ENCODE data around the gene PTPRT. TPM values are rescaled to one million over a fixed set of nuclear protein-coding genes. Genes with fewer than 3 reads are reported as not detected.
A peak's percentile ranks its signal among the peaks of the same experiment; 100 is the strongest.

PTPRT gene
- polyA plus RNA-seq, 4 donors = 0.30 to 1.0 (median 0.68) TPM

DNA sequence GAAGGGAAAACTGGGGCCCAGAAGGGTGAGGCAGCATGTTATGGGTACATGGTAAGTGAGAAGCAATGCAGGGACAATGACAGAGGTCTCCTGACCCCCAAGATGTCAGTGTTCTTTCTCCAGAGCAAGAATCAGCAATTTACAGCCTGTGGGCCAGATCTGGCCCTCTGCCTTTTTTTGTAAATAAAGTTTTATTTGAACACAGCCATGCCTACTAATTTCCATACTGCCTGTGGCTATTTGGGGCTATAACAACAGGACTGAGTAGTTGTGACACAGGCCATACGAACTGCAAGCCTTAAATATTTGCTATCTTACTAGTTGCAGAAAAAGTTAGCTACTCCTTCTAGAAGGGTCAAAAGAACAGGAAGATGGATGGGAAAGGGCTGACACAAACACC is 52.5 kb downstream of the PTPRT start:
- DNase-seq (ENCODE audit: low read depth in 4 of 4, low spot score in 3 of 4) = no peak

DNA sequence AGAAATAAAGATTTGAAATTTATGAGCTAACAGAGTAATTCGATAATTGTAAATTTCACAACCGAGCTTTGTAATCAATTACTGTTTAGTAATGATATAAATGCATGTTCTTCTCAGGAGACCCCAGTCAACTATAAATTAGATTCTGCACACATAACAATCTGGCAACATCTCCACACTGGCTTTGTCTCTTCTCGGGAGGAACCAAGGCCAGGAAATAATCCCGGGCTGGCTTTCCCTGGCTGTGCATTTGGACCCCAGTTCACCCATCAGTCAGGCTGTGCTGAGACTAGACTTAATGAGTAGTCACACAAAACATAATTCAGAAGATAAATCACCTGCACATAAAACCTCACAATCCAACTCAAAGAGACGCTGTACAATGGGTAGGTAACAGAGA is 65.5 kb downstream of the PTPRT start:
- DNase-seq (ENCODE audit: low read depth in 4 of 4, low spot score in 3 of 4) = no peak

DNA sequence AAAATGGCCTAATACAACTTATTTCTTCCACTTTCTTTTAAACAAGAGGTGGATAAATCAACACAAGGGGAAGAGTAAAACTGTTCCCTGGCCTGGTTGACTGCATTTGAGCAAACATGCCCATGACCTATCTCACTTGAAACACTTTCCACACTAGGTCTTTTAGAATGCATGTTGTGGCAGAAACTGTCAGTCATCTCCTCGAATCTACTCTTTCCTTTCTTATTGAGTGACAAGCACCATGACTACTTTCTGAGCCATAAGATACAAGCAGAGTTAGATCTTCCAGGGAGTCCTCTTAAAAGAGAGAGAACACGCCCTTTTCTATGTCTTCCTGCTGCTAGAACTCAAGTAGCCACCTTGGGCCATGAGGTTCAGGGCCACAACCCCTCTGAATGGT is 66.5 kb downstream of the PTPRT start:
- DNase-seq (ENCODE audit: low read depth in 4 of 4, low spot score in 3 of 4) = no peak

DNA sequence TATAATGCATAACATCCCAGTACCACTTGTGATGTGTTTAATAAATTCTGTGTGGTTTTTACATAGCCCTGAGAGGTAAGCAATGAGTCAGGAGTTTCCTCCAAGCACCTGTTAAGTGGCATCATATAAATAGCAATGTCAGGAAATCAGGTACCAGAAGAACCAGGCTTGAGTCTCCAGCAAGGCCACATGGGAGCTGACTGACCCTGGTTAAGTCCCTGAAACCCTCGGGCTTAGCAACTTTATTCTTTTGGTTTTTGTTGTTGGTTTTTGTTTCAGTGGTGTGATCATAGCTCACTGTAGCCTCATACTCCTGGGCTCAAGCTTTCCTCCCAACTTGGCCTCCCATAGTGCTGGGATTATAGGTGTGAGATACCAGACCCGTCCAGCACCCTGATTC is 70.0 kb downstream of the PTPRT start:
- DNase-seq (ENCODE audit: low read depth in 4 of 4, low spot score in 3 of 4) = no peak

DNA sequence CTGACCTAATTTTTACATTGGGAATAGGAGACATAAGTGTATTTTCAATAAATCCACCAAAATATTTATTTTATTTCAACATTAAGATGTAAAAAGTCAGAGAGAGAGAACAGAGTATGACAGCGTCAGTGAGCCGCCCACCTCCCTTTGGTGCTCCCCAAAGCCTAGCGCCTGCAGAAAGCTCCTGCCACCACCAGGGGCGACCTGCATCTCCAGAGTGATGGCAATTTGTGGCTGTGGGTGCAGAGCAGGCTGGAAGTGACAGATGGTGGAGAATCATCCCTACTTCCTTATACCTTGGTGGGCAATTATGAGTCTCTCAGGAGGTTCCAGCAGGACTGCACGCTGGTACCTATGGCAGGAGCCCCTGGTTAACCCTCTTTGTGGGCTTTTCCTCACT is 87.3 kb downstream of the PTPRT start:
- DNase-seq (ENCODE audit: low read depth in 4 of 4, low spot score in 3 of 4) = no peak

DNA sequence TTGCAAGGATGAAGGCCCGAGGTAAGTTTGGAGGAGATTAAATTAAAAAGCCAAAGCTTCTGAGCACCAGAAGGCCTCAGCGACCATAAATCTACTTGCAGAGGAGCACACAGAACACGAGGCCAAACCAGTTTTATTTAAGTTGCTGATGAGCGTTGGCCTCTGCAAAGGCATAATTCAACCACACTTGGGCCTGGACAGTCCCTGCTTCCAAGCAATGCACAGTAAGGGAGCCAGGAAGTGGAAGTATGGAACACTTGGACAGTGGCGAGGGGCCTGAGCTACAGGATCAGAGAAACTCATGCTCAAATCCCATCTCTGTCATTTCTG is 92.8 kb downstream of the PTPRT start:
- peak in 2 of 4 donors; percentile 25 to 30 for DNase-seq (ENCODE audit: low read depth in 4 of 4, low spot score in 3 of 4)

DNA sequence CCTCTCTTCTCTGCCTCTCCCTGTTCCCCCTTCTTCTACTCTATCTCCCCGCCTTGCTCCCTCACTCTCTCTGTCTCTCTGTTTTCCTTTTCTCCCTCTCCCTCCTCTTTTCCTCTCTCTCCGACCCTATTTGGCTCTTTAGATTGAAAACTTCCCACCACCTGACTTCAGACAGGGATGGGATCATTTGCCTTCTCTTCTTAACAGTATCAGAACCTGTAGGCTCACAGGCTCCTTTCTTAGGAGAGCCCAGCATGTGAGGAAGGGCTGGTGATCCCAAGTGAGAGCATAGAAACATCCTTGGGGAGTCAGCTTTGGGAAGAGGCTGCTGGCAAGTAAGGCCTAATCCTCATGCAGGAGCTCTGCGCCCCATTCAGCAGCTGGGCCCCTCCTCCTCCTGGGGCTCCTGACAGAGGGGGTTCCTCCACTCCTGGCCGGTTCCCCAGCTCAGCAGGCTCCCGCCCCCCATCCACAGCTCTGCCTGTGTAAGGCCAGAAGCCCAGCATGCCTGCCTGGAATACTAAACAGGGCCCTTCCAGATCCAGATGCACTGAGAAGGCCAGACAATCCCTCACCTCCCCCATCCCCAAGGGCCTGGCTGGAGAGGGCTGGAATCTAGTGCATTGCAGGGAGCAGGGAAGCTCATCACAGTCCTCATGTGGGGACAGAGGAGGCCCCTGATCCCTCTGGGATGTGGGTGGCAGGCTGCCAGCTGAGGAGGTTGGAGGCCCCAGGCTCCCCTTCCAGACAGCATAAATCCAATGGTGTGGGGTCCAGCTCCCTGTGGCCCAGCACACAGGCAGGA is 93.4 kb downstream of the PTPRT start:
- peak in 3 of 4 donors; percentile 35 to 38 (median 36) for DNase-seq (ENCODE audit: low read depth in 4 of 4, low spot score in 3 of 4)

DNA sequence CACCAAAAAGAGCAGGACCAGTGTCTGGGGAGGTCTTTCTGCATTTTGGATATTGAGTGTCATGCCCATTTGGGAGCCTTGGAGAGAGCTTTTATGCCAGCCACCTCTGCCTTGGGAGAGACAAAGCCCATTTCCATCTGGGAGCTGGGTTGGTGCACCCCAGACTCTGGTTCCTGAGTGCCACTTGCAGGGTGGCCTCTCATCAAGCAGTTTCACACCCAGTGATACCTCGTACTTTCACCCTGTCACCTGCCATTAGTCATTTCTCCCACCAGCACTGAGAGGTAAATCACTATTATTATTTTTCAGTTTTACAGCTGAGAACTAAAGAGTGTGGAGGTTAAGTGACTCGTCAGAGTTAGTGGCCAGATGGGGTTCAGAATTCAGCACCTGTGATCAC is 94.7 kb downstream of the PTPRT start:
- no peak for DNase-seq (ENCODE audit: low read depth in 4 of 4, low spot score in 3 of 4)

DNA sequence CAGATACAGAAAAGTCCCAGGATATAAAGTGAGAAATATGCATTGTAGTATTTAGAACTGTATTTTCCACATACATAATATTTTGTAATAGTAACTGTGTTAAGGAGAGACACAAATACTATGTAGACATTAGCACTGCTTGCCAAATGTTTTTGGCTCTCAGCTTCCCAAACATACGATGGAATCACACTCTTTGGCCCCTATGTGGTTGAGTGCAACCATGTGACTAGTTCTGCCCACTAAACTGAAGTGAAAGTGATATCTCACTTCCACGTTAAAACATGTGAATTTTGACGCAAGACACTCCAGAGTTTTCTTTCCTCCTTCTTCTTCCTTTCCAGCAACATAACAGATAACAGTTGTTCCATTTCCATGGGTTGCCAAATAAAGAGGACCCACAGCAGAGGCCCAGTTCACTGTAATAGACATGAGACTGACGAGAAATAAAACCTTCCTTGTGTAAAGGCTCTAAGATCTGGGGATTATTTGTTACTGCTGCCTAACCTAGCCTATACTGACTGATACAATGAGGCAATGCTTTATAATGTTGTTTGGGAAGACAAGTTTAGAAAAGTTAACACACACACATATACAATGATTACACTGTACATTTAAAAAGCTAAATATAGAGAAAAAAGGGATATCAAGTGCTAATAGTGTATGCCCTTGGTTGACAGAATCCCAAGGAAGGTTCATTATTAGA is 97.2 kb downstream of the PTPRT start:
- DNase-seq (ENCODE audit: low read depth in 4 of 4, low spot score in 3 of 4) = no peak

DNA sequence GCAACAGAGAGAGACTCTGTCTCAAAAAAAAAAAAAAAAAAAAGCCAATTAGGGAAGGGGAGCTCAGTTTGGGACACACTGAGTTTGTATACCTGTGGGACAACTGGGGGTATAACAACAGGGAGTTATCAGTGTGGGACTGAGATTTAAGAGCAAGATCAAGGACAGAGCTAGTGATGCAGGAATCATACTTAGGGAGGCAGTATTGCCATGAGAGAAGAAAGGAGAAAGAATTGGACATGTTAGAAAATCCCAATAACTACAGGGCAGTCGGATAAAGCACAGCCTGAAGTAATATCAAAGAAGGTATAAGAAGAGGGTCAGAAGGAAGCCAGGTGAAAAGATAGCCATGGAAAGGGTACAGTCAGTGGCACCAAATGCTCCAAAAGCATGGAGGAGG is 121.2 kb downstream of the PTPRT start:
- no peak for DNase-seq (ENCODE audit: low read depth in 4 of 4, low spot score in 3 of 4)

DNA sequence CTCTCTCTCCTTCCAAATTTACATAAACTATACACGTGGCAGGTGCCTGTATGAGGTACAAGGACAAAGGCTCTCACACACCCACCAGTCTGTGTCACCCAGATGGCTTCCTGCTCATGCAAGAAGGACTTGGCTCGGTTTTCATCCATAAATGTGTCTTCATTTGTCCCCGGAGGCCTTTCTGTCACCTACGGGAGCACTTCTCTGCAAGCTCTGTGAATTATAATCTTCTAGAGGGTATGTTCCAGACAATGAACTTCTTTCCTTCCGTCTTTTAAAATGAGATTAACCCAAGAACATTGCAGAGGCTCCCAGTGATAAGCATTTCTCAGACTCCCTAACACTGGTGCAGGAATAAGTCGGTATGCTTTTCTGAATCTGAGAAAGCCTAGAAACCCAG is 123.6 kb downstream of the PTPRT start:
- DNase-seq (ENCODE audit: low read depth in 4 of 4, low spot score in 3 of 4) = no peak

DNA sequence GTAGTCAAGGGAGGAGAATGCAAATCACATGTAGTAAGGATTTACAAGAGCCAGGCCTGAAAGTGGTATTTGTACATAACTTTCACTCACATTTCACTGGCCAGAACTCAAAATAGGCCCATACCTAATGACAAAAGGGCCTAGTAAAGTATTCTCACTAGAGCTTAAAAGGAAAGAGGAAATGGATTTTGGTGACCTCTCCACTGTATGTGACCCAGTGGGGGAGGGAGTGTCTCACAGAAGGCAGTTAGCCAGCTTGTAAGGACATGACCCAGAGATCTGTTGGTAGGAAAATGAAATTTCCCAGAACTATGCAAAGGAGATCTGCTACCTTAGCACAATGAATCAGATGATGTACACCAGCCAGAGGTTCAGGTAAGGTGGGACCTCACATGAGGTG is 124.4 kb downstream of the PTPRT start:
- no peak for DNase-seq (ENCODE audit: low read depth in 4 of 4, low spot score in 3 of 4)

DNA sequence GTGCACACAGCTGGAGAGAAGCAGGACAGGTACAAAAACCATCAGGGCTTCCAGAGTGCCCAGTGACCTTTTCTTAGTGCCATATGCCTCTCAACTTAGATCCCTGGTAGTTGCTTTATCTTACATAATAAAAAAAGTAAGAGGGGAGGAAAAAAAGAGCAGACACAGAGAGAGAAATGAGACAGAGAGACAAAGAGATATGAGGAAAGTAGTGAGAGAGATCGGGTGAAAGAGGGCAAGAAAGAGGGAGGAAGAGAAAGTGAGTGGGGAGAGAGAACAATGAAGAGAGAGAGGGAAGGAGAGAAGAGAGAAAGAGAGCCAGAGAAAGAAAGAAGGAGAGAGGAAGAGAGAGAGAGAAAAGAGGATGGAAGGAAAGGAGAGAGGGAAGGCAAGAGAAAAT is 131.6 kb downstream of the PTPRT start:
- DNase-seq (ENCODE audit: low read depth in 4 of 4, low spot score in 3 of 4) = no peak

DNA sequence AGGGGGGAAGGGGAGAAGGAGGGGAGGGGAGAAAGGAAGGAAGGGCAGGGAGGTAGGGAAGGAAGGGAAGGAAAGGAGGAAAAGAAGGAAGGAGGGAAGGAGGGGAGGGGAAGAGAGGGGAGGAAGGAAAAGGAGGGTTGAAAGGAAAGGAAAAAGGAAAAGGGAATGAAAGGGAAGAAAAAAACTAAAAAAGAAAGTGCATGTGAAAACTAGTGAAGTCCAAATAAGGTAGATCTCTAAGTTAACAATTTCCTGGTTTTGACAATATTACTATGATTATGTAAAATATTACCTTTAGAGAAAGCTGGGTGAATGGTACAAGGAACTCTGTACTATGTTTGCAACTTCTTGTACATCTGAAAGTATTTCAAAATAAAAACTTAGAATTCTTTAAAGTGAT is 132.4 kb downstream of the PTPRT start:
- no peak for DNase-seq (ENCODE audit: low read depth in 4 of 4, low spot score in 3 of 4)

DNA sequence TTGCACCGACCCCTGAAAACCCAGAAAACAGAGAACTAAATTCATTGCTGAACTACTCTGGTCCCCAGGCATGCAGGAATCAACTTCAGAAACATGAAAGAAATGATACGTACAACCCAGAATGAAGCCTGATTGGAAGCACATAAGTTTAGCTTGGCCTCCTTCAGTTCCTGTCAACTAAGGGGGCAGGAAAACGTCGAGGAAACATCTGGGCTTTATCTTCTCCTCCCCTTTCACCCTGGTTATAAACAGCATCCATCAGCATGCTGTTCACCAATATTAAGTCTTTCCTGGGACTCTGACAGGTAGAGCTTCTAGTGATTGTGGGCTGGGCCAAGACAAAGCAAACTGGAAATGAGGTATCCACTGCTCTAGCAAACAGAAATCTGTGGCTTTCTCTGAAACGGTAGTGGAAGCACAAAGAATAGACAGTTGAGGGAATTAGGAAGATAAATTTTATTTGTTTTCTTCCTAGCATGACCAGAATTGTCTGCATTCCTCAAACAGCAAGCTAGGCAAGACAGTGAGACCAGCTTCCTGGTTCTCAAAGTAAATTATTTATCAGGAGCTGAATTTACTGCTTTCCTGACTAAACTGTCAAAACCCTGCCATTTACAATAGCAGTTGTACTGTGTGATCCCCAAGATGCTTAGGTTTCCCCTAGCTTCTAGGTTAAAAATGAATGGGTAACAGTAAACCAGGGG is 134.4 kb downstream of the PTPRT start:
- no peak for DNase-seq (ENCODE audit: low read depth in 4 of 4, low spot score in 3 of 4)

DNA sequence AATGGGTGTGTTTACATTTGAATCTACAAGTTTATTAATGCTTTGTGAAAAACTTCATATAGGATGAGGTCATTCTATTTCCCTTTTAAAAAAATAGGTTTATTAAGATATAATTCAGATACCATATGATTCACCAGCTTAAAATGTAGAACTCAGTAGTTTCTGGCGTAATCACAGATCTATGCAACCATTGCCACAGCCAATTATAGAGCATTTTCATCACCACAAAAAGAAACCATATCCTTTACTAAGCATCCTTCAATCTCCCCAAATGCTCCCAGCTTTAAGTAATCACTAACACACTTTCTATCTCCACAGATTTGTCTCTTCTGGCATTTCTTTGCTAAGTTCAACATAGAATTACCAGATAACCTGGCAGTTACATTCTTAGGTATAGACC is 137.2 kb downstream of the PTPRT start:
- no peak for DNase-seq (ENCODE audit: low read depth in 4 of 4, low spot score in 3 of 4)

DNA sequence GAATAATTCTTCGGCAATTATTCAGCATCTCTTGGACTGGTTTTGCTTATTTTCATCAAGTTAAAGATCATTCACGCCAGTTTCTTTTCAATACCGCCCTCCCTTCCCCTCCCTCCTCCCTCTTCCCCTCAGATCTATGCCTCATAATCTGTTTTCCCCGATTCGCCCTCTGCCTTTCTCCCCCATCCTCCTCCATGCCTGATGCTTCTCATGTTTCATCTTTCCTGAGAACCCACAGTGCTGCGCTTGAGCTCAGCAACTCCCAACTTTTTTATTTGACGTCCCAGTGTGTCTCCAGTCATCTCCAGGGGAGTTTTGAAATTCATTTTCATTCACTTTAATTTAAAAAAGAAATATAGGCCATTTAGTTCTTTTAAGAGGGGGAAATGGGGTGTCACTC is 142.7 kb downstream of the PTPRT start:
- no peak for DNase-seq (ENCODE audit: low read depth in 4 of 4, low spot score in 3 of 4)

DNA sequence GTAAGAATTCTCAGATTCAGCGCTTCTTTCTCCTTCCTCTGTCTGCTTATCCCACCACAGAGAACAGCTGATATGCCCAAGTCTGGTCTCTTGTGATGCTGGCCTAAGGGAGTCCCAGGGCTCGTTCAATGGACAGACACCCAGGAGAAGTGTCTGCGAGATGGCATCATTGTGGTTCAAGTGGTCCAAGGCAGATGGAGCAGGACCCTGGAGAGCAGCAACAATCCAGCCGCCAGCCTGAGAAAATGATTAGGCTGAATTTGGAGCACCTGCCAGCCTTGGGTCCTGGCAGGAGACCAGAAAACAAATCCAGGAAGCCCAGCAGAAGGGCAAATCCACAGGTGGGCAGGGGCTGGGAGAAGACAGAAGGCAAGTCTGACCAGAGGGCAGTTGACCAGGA is 145.8 kb downstream of the PTPRT start:
- peak in 1 of 4 donors; percentile 7 for DNase-seq (ENCODE audit: low read depth in 4 of 4, low spot score in 3 of 4)

DNA sequence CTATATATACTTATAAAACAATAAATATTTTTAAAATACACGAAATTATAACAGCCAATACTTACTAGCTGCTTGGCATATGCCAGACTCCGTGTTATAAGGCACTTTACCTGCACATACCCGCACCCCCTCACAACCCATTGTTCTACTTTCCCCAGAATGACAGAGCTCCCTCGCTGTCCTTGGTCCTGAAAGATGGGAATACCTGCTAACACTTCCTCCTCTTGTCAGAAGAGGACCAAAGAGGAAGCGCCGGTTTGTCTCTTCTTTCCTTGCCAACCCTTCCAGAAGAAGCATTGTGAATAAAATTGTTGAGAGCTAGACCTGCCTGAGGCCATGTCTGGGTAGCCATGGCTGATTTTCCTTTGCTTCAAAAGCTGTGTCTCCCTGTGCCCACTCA is 149.3 kb downstream of the PTPRT start:
- DNase-seq (ENCODE audit: low read depth in 4 of 4, low spot score in 3 of 4) = peak; percentile 38 to 52 (median 42)

DNA sequence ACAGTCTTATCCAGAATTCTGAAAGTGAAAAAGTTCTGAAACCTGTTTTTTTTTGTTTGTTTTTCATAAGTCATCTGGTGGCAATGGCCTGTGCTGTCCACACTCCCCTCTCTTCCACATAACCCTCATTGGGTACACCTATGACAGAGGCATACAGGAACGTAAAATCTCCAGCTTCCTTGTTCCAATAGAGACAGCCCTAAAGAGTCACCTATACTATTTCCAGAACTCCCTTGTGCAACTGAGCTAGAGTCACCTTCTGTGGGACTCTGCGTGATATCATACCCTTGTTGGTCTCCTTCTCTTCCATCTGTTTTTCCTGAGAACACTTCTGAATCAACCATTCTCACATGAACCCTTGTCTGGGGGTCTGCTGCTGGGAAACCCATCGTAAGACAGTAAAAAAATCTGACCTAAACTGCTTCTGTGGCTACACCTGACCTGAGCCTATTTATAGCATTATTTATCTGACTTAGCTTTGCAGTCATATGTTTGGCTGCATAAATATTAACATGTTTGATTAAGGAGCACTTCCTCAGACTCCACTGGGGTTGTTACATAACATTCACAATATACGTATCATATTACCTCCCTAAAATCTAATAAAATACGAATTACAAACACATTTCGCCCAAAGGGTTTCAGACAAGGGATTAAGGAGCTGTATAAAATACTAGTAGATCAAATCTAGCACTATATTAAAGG is 151.9 kb downstream of the PTPRT start:
- no peak for DNase-seq (ENCODE audit: low read depth in 4 of 4, low spot score in 3 of 4)

Measured in right renal pelvis (tissue), 4 donors.